Glomerular endothelial cell (primary cell): ENCODE results near the gene LHFPL2. TPM values are rescaled to one million over a fixed set of nuclear protein-coding genes. Genes with fewer than 3 reads are reported as not detected.

Experiments used
- DNase-seq: peaks from one replicate; pipeline ENCODE4 v3.0.0-alpha.2; 2011; ENCODE audit warnings: low read depth, low spot score; ENCODE audit errors: extremely low read depth
- total RNA-seq: library from RNA; depleted of rRNA; stranded (reverse); fragments of >200 nt; gene quantifications from 2 replicates; pipeline ENCODE4 v1.2.3, GENCODE V29; 2015

LHFPL2 gene
- total RNA-seq, 1 donor from 2014 or later: 65.3 TPM

DNA sequence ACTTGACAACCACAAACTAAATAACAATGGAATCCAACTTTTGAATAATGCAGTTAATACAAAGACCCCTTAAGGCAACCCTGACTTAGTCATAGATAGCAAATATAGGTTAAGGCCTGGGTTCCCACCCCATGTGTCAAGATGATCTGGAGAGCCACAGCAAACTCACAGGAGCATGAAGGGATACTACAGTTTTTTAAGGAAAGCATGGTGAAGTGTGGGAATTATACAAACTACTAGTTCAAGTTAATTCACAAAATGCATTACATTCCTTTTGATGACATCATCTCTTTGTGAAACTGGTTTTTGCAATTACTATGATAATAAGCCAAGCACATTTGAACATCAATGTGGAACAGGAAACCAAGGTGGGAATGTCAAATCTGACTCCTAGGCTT, 50.6 kb downstream of the LHFPL2 start:
- DNase-seq: no peak

DNA sequence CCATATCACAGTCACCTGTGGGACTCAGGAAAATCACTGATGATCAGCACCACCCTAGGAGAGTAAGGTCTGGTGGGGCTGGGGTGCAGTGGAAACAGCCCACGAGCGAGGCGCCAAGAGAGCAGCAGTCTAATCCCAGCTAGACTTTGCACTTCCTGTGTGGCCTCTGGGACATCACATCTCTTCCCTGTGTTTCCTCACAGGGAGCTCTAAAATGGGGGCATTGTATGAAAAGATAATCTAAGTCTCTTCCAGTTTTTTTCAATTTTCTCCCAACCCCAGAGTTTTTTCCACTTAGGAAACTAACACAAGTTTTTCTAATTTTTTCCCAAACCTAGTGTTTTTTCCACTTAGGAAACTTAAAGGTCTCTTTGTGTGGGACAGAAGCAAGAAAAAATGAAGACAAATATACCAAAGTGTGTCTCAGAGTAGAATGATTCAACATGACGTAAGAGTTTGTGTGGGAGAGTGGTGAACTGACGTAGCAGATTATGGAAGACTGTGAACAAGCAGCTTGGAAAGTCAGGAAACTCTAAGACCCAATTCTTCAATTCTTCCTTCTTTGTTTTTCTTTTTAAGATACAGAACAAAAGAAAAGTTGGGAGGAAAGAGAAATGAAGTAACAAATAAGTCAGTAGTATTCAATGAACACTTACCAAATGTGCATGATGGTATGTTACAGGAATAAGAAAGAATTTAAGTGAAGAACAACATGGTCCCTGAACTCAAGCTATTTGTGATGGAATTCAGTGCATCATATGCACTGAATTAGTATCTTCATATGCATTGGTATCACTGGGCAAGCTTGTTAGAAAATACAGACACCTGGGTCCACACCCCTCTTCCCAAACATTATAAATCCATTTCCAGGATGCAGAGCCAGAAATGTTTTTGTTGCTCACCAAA, 51.3 kb downstream of the LHFPL2 start:
- DNase-seq: no peak

- no peak for DNase-seq
These were observed 53.1 kb downstream of the LHFPL2 start for GRCh38 chr5:78595458-78595921.

GRCh38 chr5:78594610-78595457, 53.7 kb downstream of the LHFPL2 start:
- DNase-seq: peak; percentile 89

DNA sequence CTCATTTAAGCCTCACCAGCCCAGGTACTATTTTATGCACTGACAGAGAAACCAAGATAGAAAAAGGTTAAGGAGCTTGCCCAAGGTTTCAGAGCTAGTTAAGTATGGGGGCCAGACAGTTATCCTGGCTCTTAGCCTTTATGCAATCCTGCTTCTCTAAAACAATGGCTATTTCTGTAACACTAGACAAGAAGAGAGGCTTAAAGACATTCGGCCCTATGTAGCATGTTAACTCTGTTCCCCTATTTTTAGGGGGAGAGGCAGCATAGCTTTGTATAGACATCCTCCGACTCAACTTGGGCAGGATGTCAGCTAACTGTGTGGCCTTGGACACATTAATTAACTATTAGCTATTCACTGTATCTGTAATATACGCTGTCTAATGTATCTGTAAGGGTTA, 54.6 kb downstream of the LHFPL2 start:
- no peak for DNase-seq

- no peak for DNase-seq
These were observed 55.1 kb downstream of the LHFPL2 start for GRCh38 chr5:78593465-78593864.

GRCh38 chr5:78592735-78593386, 55.7 kb downstream of the LHFPL2 start:
- DNase-seq: no peak

- DNase-seq: no peak
These were observed 56.4 kb downstream of the LHFPL2 start for GRCh38 chr5:78591972-78592700.

GRCh38 chr5:78591138-78591612, 57.4 kb downstream of the LHFPL2 start:
- no peak for DNase-seq

GRCh38 chr5:78589923-78590322, 58.6 kb downstream of the LHFPL2 start:
- no peak for DNase-seq

- DNase-seq: no peak
These were observed 60.1 kb downstream of the LHFPL2 start for GRCh38 chr5:78588507-78588906.

- DNase-seq: no peak
These were observed 60.7 kb downstream of the LHFPL2 start for GRCh38 chr5:78587775-78588291.

- no peak for DNase-seq
These were observed 61.3 kb downstream of the LHFPL2 start for GRCh38 chr5:78587081-78587774.

DNA sequence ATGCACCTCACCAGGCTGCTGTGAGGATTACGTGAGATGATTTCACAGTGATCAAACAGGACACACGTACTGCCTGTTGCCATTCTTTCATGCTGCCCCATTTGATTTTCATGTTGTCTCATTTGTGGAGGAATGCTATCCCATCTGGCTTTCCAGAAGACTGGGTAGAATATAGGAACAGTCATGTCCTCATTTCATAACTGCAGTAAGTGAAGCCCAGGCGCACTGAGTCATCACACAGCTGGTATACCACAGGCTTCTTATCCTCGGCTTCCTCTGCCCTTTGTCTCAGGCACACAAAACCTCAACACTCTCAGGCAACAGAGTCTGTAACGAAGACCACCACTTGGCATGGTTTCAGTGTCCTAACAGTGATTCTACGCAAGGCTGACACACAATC, 62.3 kb downstream of the LHFPL2 start:
- no peak for DNase-seq

GRCh38 chr5:78578015-78578414, 70.6 kb downstream of the LHFPL2 start:
- no peak for DNase-seq

GRCh38 chr5:78577071-78577807, 71.3 kb downstream of the LHFPL2 start:
- DNase-seq: no peak

- DNase-seq: no peak
These were observed 72.2 kb downstream of the LHFPL2 start for GRCh38 chr5:78576376-78576775.

GRCh38 chr5:78574731-78575161, 73.8 kb downstream of the LHFPL2 start:
- DNase-seq: no peak
